Effector CD4-positive, alpha-beta T cell (primary cell): ENCODE data around the gene LUZP1.
A peak's percentile ranks its signal among the peaks of the same experiment; 100 is the strongest.

ENCODE experiments used
- DNase-seq: peaks from one replicate; pipeline ENCODE4 v3.0.0-alpha.2; 2020

LUZP1 gene

GRCh38 chr1:23150742-23151141, 17.9 kb downstream of the LUZP1 start:
- no peak for DNase-seq

- no peak for DNase-seq
Observed at GRCh38 chr1:23150125-23150524, 18.5 kb downstream of the LUZP1 start.

DNA sequence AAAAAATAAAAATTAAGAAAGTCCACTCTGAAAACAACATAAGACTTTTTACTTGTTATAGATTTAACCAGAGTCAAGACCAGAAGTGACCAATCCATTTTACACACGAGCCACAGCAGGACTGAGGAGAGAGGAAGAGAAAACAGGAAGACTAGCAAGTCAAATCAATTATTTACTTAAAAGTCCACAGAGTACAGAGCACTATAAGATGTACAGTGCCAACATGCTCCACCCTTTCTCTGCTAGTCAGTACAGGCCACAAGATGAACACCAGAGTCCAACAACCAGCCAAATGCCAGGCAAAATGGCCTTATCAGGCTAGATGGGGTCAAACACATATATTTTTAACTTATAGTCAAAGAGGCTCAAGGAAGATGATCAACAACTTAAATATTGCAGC, 19.5 kb downstream of the LUZP1 start:
- no peak for DNase-seq

DNA sequence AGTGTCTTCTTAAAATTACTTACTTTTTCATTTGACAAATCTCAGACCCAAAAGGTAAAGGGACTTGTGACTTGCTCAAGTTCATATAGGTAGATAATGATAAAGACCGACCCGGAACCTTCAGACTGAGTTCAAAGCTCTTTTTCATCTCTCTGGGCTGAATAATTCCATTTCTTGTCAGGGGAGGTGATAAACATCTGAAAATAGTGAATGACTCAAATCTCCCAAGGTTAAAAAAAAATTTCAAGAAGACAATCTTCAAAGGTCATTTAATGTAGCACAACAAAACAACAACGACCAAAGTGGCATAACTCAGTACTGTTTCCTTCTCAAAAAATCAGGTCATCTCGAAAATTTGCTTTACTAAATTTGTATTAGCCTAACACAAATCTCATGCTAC, 20.6 kb downstream of the LUZP1 start:
- DNase-seq = no peak

GRCh38 chr1:23140940-23141596, 27.6 kb downstream of the LUZP1 start:
- DNase-seq = no peak

- DNase-seq = no peak
Observed at GRCh38 chr1:23135268-23135667, 33.4 kb downstream of the LUZP1 start.

DNA sequence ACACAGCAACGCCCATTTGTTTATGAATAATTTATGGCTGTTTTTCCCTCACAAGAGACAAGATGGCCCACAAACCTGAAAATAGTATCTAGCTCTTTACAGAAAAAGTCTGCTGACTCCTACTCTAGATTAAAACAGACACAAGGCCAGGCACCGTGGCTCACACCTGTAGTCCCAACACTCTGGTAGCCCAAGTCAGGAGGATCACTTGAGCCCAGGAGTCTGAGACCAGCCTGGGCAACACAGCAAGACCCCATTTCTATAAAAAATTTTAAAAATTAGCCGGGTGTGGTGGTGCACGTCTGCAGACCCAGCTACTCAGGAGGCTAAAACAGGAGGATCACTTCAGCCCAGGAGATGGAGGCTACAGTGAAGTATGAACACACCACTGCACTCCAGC, 34.6 kb downstream of the LUZP1 start:
- DNase-seq = no peak

GRCh38 chr1:23133587-23133986, 35.1 kb downstream of the LUZP1 start:
- DNase-seq = no peak

GRCh38 chr1:23132033-23132432, 36.6 kb downstream of the LUZP1 start:
- no peak for DNase-seq

DNA sequence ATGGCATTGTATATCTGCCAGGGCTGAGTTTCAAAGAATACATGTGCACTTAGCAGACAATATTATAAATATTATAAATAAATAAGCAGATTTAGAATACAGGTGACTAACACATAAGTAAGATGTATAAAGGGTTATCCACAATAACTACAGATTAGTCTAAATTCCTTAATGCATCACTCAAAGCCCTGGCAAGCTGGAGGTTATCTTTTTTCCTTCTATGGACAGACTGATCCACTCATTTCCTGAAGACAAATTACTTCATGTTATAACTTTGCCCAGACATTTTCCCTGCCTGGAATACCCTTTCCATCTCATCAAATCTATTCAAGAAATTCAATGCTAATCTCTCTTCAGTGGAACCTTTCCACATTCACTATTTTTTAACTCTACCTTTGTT, 38.8 kb downstream of the LUZP1 start:
- DNase-seq = no peak

- no peak for DNase-seq
Observed at GRCh38 chr1:23126801-23127200, 41.9 kb downstream of the LUZP1 start.

DNA sequence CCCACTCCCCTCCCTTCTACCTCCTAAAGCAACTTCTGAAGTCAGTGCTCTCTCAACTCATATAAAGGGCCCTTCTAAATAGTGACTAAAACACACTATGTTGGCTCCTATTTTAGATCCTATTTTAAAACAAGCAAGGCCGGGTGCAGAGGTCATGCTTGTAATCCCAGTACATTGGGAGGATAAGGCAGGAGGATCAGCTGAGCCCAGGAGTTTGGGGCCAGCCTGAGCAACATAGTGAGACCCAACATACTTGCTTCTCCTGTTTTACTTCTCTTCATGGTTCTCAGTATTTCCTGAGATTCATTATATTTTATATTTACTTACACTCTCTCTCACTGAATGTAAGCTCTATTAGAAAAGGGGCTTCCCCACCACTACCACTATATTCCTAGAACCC, 42.5 kb downstream of the LUZP1 start:
- DNase-seq = no peak

DNA sequence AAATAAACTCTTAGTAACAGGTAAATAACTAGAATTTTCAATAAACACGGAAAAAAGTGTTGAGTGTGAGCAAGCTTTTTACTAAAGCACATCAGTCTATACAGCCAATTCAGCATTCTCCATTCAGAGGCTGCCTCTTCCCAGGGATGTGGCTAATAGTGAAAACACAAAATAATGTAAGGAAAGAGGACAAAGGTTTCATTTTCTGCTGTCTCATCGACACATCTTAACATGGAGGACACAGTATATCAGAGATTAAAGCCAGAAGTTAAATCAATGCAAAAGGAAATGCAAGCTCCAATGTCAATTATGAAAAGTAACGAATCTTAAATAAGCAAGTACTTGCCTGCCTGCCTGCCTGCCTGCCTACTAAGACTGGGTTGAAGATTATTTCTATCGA, 43.2 kb downstream of the LUZP1 start:
- no peak for DNase-seq

GRCh38 chr1:23124259-23125026, 44.2 kb downstream of the LUZP1 start:
- DNase-seq = no peak

DNA sequence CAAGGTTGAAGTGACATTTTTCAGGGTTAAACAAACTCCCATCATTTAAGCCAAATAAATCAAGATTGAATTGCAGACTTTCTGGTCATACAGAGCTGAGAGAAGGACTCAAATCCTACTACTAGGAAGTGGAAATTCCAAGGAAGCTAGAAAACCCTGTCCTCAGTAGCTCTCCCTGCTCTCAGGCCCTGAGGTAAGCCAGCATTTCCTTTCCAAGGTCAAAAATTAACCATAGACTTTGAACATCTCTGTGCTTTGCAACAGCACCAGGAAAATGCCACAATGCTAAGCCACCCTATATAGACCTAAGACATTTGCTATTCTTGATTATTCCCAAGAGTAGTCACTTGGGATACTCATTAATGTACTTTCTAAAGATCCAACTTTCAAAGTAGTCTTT, 45.1 kb downstream of the LUZP1 start:
- DNase-seq = no peak

GRCh38 chr1:23122796-23123195, 45.9 kb downstream of the LUZP1 start:
- no peak for DNase-seq

GRCh38 chr1:23122023-23122748, 46.5 kb downstream of the LUZP1 start:
- DNase-seq = no peak

- no peak for DNase-seq
Observed at GRCh38 chr1:23120383-23120782, 48.3 kb downstream of the LUZP1 start.

DNA sequence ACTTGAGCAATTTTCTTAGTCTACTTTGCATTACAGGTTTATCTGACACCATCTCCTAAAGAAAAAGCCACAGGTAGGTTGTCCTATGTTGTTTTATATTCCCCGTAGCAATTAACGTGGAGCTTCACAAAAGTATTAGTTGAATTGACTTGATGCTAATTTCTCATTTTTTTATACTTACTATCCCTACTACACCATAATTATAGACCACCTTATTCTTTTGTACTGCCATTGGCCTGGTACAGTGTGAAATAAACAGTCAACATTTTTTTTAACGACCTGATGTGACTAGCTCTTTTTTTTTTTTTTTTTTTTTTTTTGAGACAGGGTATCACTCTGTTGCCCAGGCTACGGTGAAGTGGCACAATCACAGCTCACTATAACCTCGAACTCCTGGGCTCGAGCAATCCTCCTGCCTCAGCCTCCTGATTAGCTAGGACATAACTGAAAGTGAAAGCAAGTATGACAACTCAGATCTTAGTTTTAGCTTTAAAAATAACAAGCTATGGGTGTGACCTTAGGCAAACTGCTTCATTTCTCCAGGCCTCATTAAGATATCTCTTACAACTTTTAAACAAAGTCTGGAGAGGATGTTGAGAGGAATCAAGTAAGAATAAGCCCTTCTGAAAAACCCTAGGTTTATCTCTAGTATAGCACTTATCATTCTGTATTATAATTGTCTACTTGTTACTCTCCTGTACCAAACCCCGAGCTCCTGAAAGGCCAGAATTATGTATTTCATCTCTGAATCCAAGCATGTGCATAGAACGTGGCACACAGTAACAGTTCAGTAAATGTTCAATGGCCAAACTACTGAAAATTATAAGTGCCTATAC, 49.5 kb downstream of the LUZP1 start:
- DNase-seq = peak; percentile 39

- no peak for DNase-seq
Observed at GRCh38 chr1:23118407-23118806, 50.2 kb downstream of the LUZP1 start.

- no peak for DNase-seq
Observed at GRCh38 chr1:23116921-23117699, 51.5 kb downstream of the LUZP1 start.

DNA sequence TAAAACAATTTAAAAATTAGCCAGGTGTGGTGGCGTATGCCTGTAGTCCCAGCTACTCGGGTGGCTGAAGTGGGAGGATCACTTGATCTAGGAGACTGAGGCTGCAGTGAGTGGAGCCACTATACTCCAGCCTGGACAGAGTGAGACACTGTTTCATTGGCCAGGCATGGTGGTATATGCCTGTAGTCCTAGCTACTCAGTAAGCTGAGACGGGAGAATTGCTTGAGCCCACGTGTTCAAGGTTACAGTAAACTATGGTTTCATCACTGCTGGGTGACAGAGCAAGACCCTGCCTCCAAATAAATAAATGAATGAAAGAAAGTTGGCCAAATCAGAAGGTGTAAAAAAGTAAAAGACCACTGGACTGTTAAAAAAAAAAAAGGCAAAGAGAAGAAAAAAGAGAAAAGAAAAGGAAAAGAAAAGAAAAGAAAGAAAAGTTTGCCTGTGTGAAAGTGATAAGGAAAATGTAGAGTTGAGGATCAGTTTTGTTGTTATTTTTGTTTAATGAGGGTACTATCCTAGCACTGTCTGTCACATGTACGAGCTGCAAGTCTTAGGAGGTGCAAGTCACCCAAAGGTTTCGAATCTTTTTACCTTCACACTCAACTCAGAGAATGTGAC, 52.3 kb downstream of the LUZP1 start:
- no peak for DNase-seq
